Stimulated activated CD8-positive, alpha-beta memory T cell treated with anti-CD3 and anti-CD28 coated beads, Interleukin-7, amount 100 ng/mL, for 4 hours (primary cell): ENCODE data around the gene SAP30.

Source experiments
- DNase-seq, 2 donors: peaks; one replicate each; pipeline ENCODE4 v3.0.0-alpha.2; 2020; ENCODE audit warnings: low read depth in 2 of 2

Gene SAP30

DNA sequence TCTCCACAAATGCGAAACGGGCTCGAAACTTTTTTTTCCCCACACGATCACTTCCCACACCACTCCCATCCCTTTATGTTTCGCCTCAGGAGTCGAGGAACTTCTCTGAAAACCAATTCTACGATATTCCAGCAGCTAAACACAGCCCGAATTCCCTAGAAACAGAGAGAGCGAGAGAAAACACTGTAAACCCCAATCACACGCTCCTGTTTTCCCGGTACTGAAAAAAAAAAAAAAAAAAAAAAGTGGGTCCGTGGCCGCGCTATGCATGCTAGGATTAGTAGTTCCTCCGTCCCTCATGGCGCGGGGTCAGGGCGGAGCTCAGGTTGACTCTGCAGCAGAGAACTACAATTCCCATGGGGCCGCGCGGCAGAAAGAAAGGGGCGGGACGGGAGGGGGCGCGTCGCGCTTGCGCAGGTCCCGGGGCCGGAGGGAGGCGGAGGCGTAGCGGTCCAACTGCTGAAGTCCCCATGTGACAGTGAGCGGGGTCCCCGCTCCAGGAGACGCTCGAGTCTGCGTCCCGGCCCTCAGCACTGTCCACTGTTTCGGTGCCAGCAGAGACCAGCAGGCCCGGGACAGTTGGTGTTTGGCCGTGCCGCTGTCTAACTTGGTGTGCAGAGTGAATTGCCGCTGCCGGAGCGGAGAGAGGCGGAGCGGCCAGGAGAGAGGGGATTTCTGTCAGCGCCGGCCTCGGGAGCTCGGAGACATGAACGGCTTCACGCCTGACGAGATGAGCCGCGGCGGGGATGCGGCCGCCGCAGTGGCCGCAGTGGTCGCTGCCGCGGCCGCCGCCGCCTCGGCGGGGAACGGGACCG is at the start of gene SAP30:
Gene SAP30 (plus strand): TSS at position 478 of the 815 bp plus-strand sequence. CDS start 229 bp downstream, at position 707.
- peak; percentile 96 for DNase-seq

DNA sequence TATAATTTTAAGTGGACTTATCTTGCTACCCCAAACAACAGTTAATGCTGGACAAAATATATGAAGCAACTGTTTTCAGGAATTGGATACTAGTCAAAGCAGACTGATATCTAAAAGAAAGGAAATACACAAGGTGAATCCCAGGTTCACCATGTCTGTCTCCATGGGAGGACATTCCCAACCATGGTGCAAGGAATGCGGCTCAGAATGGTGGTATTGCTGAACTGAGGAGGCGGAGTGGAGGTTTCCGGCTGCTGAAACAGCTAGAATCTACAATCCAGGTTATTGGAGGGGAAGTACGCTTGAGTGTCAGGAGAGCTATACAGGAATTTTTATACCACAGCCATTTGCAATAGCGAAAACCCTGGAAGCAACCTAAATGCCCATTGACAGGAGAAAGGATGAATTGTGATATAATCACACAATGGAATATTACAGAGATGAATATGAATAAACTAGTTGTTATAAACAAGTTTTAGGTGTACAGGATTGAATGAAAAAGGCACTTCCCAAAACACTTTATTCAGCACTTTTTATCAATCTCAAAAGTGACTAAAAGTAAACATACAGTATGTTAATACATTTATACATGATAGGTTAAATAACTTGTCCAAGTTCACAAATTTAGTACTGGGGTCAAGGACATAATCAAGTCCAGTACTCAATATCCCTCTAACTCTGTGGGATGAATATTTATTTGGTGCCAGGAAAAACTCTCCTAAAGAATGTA is 45.6 kb upstream of the SAP30 start:
- no peak for DNase-seq

DNA sequence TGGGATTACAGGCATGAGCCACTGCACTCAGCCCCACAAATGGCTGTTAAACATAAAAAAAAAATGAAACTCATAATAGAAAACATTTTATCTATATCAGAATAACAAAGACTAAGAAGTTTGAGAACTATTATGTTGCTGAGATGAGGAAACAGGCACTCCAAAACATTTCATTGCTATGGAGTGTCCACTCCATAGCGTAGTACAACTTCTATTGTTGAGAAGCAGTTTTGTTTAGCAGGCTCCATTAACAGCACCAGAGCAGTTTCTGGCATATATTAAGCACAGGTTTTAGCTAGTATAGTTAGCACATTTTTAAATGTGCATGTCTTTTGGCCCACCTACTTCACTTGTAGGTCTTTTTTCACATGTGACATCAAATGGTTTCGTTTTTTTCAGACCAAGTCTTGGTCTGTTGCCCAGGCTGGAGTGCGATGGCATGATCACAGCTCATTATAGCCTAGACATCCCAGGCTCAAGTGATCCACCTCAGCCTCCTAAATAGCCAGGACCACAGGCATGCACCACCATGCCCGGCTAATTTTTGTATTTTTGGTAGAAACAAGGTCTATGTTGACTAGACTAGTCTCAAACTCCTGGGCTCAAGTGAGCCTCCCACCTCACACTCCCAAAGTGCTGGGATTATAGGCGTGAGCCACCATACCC is 42.4 kb upstream of the SAP30 start:
- no peak for DNase-seq

DNA sequence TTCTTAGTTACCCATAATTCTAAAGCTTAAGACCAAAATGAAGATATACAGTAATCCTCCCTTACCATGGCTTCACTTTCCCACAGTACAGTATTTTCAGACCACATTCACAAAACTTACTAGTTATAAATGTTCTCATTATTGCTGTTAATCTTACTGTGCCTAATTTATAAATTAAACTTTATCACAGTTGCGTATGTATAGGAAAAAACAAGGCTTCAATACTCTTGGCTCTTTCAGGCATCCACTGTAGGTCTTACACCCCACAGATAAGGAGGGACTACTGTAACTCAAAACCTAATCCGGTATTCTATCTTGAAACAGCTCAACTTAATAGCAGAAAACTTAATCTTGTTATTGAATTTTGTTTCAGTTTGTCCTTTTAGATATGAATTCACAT is 40.2 kb upstream of the SAP30 start:
- no peak for DNase-seq

DNA sequence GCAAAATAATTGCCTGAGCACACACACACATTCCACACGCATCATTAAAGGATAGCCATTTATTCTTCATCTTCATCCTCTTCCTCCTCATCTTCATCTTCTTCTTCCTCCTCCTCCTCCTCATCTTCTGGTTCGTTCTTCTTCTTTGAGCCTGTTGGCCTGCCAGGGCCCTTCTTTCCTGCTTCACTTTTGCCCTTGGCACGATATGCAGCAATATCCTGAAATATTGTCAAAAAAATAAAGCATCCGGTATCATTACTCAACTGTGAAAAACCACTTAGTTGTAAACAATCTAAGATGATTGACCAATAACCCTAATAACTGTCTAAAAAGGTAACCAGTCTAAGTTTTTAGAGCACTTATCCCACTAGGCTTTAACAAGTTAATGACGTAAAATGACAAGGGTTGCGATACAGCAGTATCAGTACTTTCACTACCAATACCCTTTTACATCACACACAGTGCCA is 38.7 kb upstream of the SAP30 start:
- no peak for DNase-seq

GRCh38 chr4:173332963-173333657 is 37.6 kb upstream of the SAP30 start:
- no peak for DNase-seq

- DNase-seq: peak in 1 of 2 donors; percentile 36
Observed at GRCh38 chr4:173333658-173334084, 37.1 kb upstream of the SAP30 start.

- DNase-seq: peak; percentile 98 to 100
Observed at GRCh38 chr4:173334085-173334890, 36.5 kb upstream of the SAP30 start, which contains the start of gene HMGB2. Gene HMGB2, minus strand, starts transcription at chr4:173334358. Its CDS starts 709 bp downstream, at chr4:173333649.

- peak in 1 of 2 donors; percentile 10 for DNase-seq
Observed at GRCh38 chr4:173334891-173335752, 35.6 kb upstream of the SAP30 start.

- no peak for DNase-seq
Observed at GRCh38 chr4:173337463-173337862, 33.3 kb upstream of the SAP30 start.

DNA sequence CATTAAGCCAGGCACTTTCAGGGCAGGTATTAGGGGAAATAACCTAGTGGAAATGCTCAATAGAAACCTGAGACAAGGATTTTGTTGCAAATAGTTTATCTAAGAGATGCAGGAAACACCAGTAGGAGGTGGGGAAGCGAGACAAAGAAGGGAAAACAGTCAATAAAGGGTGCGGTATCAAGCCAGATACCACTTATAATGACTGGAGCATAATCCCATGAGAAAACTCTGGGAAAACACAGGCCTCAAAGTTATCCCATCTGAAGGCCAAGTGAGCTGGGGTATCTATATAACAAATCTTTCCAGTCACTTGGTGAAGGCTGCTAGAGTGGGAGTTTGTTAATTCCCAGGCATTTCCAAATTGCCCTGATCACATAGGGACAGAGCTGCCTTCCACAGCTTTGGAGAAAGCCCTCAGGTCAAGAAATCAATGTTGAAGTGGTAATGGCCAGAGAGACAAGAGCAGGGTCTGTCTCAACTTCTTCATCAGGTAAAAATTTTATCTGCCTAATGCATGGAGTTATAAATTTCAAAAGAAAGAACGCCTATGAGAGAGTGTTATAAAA is 26.8 kb upstream of the SAP30 start:
- DNase-seq: no peak

DNA sequence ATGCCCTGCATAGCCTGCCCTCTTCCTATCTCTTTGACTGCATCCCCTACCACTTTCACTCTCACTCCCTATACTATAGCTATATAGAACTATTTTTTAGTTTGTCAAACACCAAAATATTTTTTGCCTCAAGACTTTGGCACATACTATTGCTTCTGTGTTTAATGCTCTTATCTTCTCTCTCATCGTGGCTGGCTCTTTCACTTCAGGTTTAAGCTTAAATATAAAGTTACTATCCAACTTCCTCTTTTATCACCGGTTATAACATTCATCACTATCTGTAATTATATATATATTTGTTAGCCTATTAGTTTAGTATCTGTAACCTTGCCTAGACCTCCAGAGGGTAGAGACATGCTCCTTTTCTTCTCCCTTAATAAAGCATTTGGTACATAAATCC is 25.1 kb upstream of the SAP30 start:
- no peak for DNase-seq

GRCh38 chr4:173346074-173346473 is 24.7 kb upstream of the SAP30 start:
- no peak for DNase-seq

- no peak for DNase-seq
Observed at GRCh38 chr4:173347467-173347866, 23.3 kb upstream of the SAP30 start.

- no peak for DNase-seq
Observed at GRCh38 chr4:173357939-173358338, 12.8 kb upstream of the SAP30 start.

DNA sequence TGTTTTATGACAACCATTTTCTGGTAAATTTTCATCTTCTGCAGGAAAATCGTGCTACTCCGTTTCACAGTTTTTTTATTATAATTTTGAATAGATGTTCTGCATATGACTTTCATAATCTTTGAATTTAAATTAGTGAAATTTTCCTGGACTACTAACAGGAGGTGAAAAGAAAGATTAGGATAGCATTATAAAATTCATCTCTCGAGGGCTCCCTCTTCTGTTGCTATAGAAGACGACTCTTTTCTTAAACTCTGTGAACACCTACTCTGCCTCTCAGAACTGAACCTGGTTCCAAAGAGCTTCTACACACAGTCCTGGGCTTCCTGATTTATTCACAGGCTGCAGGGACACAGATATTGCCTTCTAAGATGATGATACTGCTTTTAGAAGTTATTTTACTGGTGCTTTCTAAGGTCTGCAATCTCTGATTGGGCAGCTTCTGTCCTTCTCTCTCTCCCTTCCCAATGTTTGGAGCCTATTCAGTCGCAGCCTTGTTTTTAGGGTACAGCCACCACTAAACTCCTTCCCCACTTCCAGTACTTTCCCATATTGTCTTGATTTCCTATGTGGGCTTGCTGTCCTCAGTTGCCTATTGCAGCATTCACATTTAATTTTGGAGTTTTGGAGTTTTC is 10.1 kb upstream of the SAP30 start:
- DNase-seq: no peak

DNA sequence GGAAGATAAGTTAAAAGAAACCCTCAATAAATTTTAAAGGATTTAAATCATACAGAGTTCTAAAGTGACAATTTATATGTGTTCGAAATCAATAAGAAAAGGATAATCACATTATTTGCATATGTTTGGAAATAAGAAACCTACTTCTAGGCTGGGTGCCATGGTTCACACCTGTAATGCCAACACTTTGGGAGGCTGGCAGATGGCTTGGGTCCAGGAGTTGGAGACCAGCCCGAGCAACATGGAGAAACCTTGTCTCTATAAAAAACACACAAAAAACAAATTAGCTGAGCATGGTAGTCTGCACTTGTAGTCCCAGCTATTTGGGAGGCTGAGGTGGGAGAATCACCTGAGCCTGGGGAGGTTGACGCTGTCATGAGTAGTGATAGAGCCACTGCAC is 8.1 kb upstream of the SAP30 start:
- DNase-seq: no peak

DNA sequence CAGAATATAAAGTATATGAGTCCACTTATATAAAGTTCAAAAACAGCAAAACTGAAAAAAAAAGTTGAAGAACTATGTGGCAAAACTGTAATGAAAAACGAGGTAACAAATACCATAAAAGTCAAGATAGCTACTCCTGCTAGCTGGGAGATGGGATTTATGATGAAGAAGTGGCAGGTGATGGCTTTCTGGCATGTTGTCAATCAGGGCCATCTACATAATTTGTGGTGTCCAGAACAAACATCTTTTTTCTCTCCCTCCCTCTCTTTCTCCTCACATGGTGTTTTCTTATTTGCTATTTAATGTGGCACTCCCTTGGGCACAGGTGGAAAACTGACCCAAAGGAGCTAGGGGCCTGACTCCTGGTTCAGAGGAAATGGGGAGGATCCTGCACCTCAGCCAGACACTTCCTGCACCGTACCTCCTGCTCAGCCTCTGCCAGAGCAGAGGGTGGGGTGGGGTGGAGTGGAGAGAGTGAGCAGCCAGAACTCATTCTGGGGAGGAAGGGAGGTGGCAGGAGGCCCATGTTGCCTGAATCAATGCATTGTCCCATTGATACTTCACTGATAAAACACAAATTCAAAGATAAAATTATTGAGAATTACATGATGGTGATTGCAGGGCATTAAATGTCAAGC is 5.3 kb upstream of the SAP30 start:
- no peak for DNase-seq
